ENCODE results near the gene SPATA7. TPM values are rescaled to one million over a fixed set of nuclear protein-coding genes. Genes with fewer than 3 reads are reported as not detected.
A peak's percentile ranks its signal among the peaks of the same experiment; 100 is the strongest.
"Not testable (repeated sequence)": the region's sequence is repeated elsewhere in the genome, so short reads cannot be mapped to it uniquely, and the experiment has no call there.

The SPATA7 gene
- total and polyA plus RNA-seq, 10 of the 15 experiments (the other 5 are each of a cell fraction or from before 2014, with no cell fraction given), result 0.39 to 3.0 (median 2.2) TPM

DNA sequence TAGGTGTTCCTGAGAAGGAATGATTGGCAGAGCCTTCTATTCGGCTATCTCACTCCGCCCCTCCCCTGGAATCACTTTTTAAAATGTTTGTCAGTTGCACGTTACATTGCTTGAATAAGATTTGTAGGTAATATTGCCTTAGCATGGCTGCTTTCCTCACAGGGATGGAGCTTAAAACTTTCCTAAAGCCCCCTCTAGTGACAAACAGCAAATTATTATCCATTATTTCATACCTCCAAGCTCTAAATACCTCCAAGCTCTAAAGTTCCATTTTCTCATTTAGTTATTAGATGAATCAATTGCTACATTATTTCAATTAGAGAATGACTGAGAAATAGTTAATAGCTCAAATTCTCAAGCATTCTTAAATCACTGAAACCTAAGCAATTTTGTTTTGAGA is 5.1 kb upstream of the SPATA7 start:
- ATAC-seq (no peak), DNase-seq (ENCODE audit: low read depth, low spot score) (no peak), FAIRE-seq (no peak)
- WGBS (ENCODE audit: insufficient coverage, insufficient replicate concordance, low lambda C conversion rate, missing lambda C conversion rate), result 6% methylated on average over 3 of the region's 3 CpGs
- H3K36me3 ChIP-seq (ENCODE audit: control insufficient read depth in 2 of 2, insufficient read depth in 2 of 2, low read length in 1 of 2), result no peaks in the 10 kb centered on the region
- TF ChIP-seq RBBP5 (conservative IDR thresholded peaks at IDR 0.05) (no peak), YBX1 (IDR thresholded peaks at IDR 0.05) (no peak), IKZF2 (IDR thresholded peaks at IDR 0.05) (no peak), SMC3 (IDR thresholded peaks at IDR 0.05; ENCODE audit: borderline replicate concordance, low read length) (0 out of 2 replicates have a peak, but pooled peaks have one; percentile 19), EED (IDR thresholded peaks at IDR 0.05; ENCODE audit: low read depth) (no peak), RAD21 (IDR thresholded peaks at IDR 0.05; ENCODE audit: insufficient read depth, low read depth, low read length) (peak; percentile 36; the same call in 1 of the 2 replicates), E2F4 (IDR thresholded peaks at IDR 0.05; ENCODE audit: low read depth, low read length) (no peak), SUPT20H (IDR thresholded peaks at IDR 0.05; ENCODE audit: borderline replicate concordance, control insufficient read depth, low read depth, low read length) (no peak), DPF2 (IDR thresholded peaks at IDR 0.05) (no peak)
- TF ChIP-seq, protein P1, sequence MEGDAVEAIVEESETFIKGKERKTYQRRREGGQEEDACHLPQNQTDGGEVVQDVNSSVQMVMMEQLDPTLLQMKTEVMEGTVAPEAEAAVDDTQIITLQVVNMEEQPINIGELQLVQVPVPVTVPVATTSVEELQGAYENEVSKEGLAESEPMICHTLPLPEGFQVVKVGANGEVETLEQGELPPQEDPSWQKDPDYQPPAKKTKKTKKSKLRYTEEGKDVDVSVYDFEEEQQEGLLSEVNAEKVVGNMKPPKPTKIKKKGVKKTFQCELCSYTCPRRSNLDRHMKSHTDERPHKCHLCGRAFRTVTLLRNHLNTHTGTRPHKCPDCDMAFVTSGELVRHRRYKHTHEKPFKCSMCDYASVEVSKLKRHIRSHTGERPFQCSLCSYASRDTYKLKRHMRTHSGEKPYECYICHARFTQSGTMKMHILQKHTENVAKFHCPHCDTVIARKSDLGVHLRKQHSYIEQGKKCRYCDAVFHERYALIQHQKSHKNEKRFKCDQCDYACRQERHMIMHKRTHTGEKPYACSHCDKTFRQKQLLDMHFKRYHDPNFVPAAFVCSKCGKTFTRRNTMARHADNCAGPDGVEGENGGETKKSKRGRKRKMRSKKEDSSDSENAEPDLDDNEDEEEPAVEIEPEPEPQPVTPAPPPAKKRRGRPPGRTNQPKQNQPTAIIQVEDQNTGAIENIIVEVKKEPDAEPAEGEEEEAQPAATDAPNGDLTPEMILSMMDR (IDR thresholded peaks at IDR 0.05 in 2 of 3, conservative IDR thresholded peaks at IDR 0.05 in 1 of 3; ENCODE audit: control insufficient read depth in 2 of 3, extremely low read depth in 1 of 3, insufficient read depth in 1 of 3, low read depth in 3 of 3, low read length in 3 of 3), result peak in 2 of 3 experiments; percentile 8 to 39; a peak in 2 of 6 replicates
- no peak overlapping the region for H3K9ac ChIP-seq (ENCODE audit: control insufficient read depth, insufficient read depth, low read length)
- H3K79me2 ChIP-seq (ENCODE audit: control insufficient read depth, insufficient read depth, low read length), result no peaks in the 10 kb centered on the region
- BruUV-seq (replicated peaks), result no TSS peak
- no peak overlapping the region for H3K4me3 ChIP-seq
- ChIA-PET SMC1A (ENCODE audit: uncharacterized antibody, unreplicated experiment) (interaction anchor here (0.7 to 4.2 kb wide), 7 partner anchors 12 to 435 kb away, joined by 3 to 35 read pairs (median 6); no protein-coding TSS in a partner anchor), RAD21 (ENCODE audit: unreplicated experiment) (interaction anchor here (1.0 to 1.3 kb wide), 4 partner anchors 191 to 436 kb away, joined by 3 to 24 read pairs (median 6); no protein-coding TSS in a partner anchor), CTCF (interaction anchor here (0.7 to 7.0 kb wide), 11 partner anchors 11 to 435 kb away, joined by 3 to 75 read pairs (median 4); no protein-coding TSS in a partner anchor), POLR2A (no interaction called here)
- no peak overlapping the region for H2AFZ ChIP-seq (ENCODE audit: control insufficient read depth, low read depth, low read length)
- no peaks in the 10 kb centered on the region for H3K9me3 ChIP-seq (replicated peaks; ENCODE audit: control insufficient read depth, insufficient read depth, low read length)
- H3K4me2 ChIP-seq (ENCODE audit: control insufficient read depth, insufficient read depth), result no peak overlapping the region
- no peaks in the 10 kb centered on the region for H4K20me1 ChIP-seq (ENCODE audit: control insufficient read depth, insufficient read depth)
- in situ Hi-C loops (cut with MboI), result no loop called here
- H3K4me1 ChIP-seq (ENCODE audit: control insufficient read depth, insufficient read depth, low read length), result no peaks in the 10 kb centered on the region
- H3K27me3 ChIP-seq (replicated peaks in 1 of 2; ENCODE audit: control insufficient read depth in 2 of 2, insufficient read depth in 2 of 2, low read length in 1 of 2), result no peaks in the 10 kb centered on the region; a peak in 1 of 4 replicates
- intact Hi-C loops (cut with micrococcal nuclease; ENCODE audit: unreplicated experiment), result loop anchor here (10.0 kb wide), 2 partner anchors 366 to 436 kb away; no protein-coding TSS in a partner anchor
- no peak overlapping the region for H3K27ac ChIP-seq (ENCODE audit: control insufficient read depth, insufficient read depth)

DNA sequence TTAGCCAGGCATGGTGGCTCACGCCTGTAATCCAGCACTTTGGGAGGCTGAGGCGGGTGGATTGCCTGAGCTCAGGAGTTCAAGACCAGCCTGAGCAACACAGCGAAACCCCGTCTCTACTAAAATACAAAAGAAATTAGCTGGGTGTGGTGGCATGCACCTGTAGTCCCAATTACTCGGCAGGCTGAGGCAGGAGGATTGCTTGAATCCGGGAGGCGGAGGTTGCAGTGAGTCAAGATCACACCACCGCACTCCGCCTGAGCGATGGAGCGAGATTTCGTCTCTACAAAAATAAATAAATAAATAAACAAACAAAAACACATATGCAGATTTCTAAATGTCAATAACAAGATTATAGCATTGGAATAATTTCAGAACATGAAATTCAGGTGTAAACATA is 3.8 kb upstream of the SPATA7 start:
- BruUV-seq (replicated peaks); ATAC-seq; H3K4me1 ChIP-seq (ENCODE audit: control insufficient read depth, insufficient read depth, low read length); DNase-seq (ENCODE audit: low read depth, low spot score); H3K9me3 ChIP-seq (replicated peaks; ENCODE audit: control insufficient read depth, insufficient read depth, low read length); in situ Hi-C loops (cut with MboI); H3K4me2 ChIP-seq (ENCODE audit: control insufficient read depth, insufficient read depth); H4K20me1 ChIP-seq (ENCODE audit: control insufficient read depth, insufficient read depth); H3K27ac ChIP-seq (ENCODE audit: control insufficient read depth, insufficient read depth); H3K79me2 ChIP-seq (ENCODE audit: control insufficient read depth, insufficient read depth, low read length); H2AFZ ChIP-seq (ENCODE audit: control insufficient read depth, low read depth, low read length); H3K27me3 ChIP-seq (replicated peaks in 1 of 2; ENCODE audit: control insufficient read depth in 2 of 2, insufficient read depth in 2 of 2, low read length in 1 of 2); POLR2A ChIA-PET; H3K36me3 ChIP-seq (ENCODE audit: control insufficient read depth in 2 of 2, insufficient read depth in 2 of 2, low read length in 1 of 2); FAIRE-seq; H3K9ac ChIP-seq (ENCODE audit: control insufficient read depth, insufficient read depth, low read length); H3K4me3 ChIP-seq: not testable (repeated sequence)
- ChIA-PET RAD21 (ENCODE audit: unreplicated experiment) (interaction anchor here (1.0 kb wide), 1 partner anchor 435 kb away, joined by 3 read pairs; no protein-coding TSS in a partner anchor), CTCF (interaction anchor here (2.0 to 7.0 kb wide), 3 partner anchors 10 to 367 kb away, joined by 7 to 75 read pairs (median 14); no protein-coding TSS in a partner anchor), SMC1A (ENCODE audit: uncharacterized antibody, unreplicated experiment) (interaction anchor here (2.7 to 4.2 kb wide), 2 partner anchors 191 to 436 kb away, joined by 16 to 35 read pairs; no protein-coding TSS in a partner anchor)
- WGBS (ENCODE audit: insufficient coverage, insufficient replicate concordance, low lambda C conversion rate, missing lambda C conversion rate), result 74% methylated on average over 12 of the region's 12 CpGs
- intact Hi-C loops (cut with micrococcal nuclease; ENCODE audit: unreplicated experiment), result loop anchor here (10.0 kb wide), 2 partner anchors 367 to 437 kb away; no protein-coding TSS in a partner anchor

Measured in GM12878 (cell line).